ENCODE data around the gene THRB. TPM values are rescaled to one million over a fixed set of nuclear protein-coding genes. Genes with fewer than 3 reads are reported as not detected.

Gene THRB
- total and polyA plus RNA-seq, 8 donors, result 10.1 to 18.6 (median 15.1) TPM

- intact Hi-C loops (cut with DNase I), result no loop called here
- Histone ChIP-seq H3K4me1 (no peaks in the 10 kb centered on the region), H3K9me3 (no peaks in the 10 kb centered on the region), H3K27me3 (no peaks in the 10 kb centered on the region), H3K27ac (no peak overlapping the region), H3K4me3 (no peak overlapping the region), H3K36me3 (no peaks in the 10 kb centered on the region)
- ATAC-seq (no peak), DNase-seq (no peak)
- TF ChIP-seq CTCF (IDR thresholded peaks at IDR 0.05), result no peak
Measured at GRCh38 chr3:24299246-24299805, 195.3 kb downstream of the THRB start.

- TF ChIP-seq CTCF (IDR thresholded peaks at IDR 0.05), result no peak
- Histone ChIP-seq H3K9me3 (peaks cover 0 to 4% of the 10 kb centered on the region in 2 donors), H3K4me1 (no peaks in the 10 kb centered on the region), H3K27me3 (no peaks in the 10 kb centered on the region), H3K4me3 (no peak overlapping the region), H3K27ac (no peak overlapping the region), H3K36me3 (no peaks in the 10 kb centered on the region)
- DNase-seq (no peak), ATAC-seq (no peak)
- intact Hi-C loops (cut with DNase I), result no loop called here
Measured at GRCh38 chr3:24296441-24297205, 198.0 kb downstream of the THRB start.

- peaks cover 0 to 4% of the 10 kb centered on the region in 2 donors for H3K9me3 ChIP-seq
- TF ChIP-seq CTCF (IDR thresholded peaks at IDR 0.05), result no peak
- DNase-seq, result no peak
- H3K36me3 ChIP-seq, result no peaks in the 10 kb centered on the region
- ATAC-seq, result no peak
- H3K27me3 ChIP-seq, result no peaks in the 10 kb centered on the region
- no peak overlapping the region for H3K4me3 ChIP-seq
- intact Hi-C loops (cut with DNase I), result no loop called here
- H3K27ac ChIP-seq, result no peak overlapping the region
- H3K4me1 ChIP-seq, result no peaks in the 10 kb centered on the region
Measured at GRCh38 chr3:24294150-24294549, 200.5 kb downstream of the THRB start.

- no peak for TF ChIP-seq CTCF (IDR thresholded peaks at IDR 0.05)
- no peak overlapping the region for H3K4me3 ChIP-seq
- no peak overlapping the region for H3K27ac ChIP-seq
- H3K36me3 ChIP-seq, result no peaks in the 10 kb centered on the region
- ATAC-seq (no peak), DNase-seq (no peak)
- H3K27me3 ChIP-seq, result no peaks in the 10 kb centered on the region
- peaks cover 9 to 12% of the 10 kb centered on the region in 2 donors for H3K4me1 ChIP-seq
- peaks cover 0 to 4% of the 10 kb centered on the region in 2 donors for H3K9me3 ChIP-seq
- intact Hi-C loops (cut with DNase I), result no loop called here
Measured at GRCh38 chr3:24291646-24292045, 203.0 kb downstream of the THRB start.

GRCh38 chr3:24290596-24290995, 204.1 kb downstream of the THRB start:
- no peak for ATAC-seq
- Histone ChIP-seq H3K9me3 (peaks cover 0 to 6% of the 10 kb centered on the region in 2 donors), H3K27ac (peak overlapping the region in 1 of 2 donors; percentile 15), H3K4me3 (no peak overlapping the region), H3K4me1 (peaks cover 9 to 12% of the 10 kb centered on the region in 2 donors), H3K36me3 (no peaks in the 10 kb centered on the region), H3K27me3 (no peaks in the 10 kb centered on the region)
- no peak for DNase-seq
- no peak for TF ChIP-seq CTCF (IDR thresholded peaks at IDR 0.05)
- intact Hi-C loops (cut with DNase I), result no loop called here

Data from left lung (tissue), 10 donors.